ENCODE measurements around the gene TEPSIN. TPM values are rescaled to one million over a fixed set of nuclear protein-coding genes. Genes with fewer than 3 reads are reported as not detected.

Gene TEPSIN
- total RNA-seq, 4 donors from 2014 or later, result 15.5 to 32.9 (median 24.3) TPM

- H3K9me3 ChIP-seq, result no peaks in the 10 kb centered on the region
- in situ Hi-C loops (cut with MboI; ENCODE audit: low sequenced_read_pairs in 4 of 4) (loop anchor here in 1 of 4 donors (25.0 kb wide), 1 partner anchor 111 kb away; no protein-coding TSS in a partner anchor), intact Hi-C loops (cut with DNase I; ENCODE audit: low total_unique reads) (no loop called here)
- H3K36me3 ChIP-seq, result peaks cover 0 to 10% of the 10 kb centered on the region in 2 donors
- no peaks in the 10 kb centered on the region for H3K27me3 ChIP-seq
- DNase-seq, result no peak
- no peak for TF ChIP-seq POLR2A (IDR thresholded peaks at IDR 0.05)
- TF ChIP-seq, protein P1, sequence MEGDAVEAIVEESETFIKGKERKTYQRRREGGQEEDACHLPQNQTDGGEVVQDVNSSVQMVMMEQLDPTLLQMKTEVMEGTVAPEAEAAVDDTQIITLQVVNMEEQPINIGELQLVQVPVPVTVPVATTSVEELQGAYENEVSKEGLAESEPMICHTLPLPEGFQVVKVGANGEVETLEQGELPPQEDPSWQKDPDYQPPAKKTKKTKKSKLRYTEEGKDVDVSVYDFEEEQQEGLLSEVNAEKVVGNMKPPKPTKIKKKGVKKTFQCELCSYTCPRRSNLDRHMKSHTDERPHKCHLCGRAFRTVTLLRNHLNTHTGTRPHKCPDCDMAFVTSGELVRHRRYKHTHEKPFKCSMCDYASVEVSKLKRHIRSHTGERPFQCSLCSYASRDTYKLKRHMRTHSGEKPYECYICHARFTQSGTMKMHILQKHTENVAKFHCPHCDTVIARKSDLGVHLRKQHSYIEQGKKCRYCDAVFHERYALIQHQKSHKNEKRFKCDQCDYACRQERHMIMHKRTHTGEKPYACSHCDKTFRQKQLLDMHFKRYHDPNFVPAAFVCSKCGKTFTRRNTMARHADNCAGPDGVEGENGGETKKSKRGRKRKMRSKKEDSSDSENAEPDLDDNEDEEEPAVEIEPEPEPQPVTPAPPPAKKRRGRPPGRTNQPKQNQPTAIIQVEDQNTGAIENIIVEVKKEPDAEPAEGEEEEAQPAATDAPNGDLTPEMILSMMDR (IDR thresholded peaks at IDR 0.05 in 4 of 5, conservative IDR thresholded peaks at IDR 0.05 in 1 of 5), result no peak
- H3K27ac ChIP-seq, result no peak overlapping the region
- no peak for ATAC-seq
- peaks cover 0 to 4% of the 10 kb centered on the region in 2 donors for H3K4me1 ChIP-seq
- H3K4me3 ChIP-seq, result no peak overlapping the region
These were observed 9.8 kb upstream of the TEPSIN start for GRCh38 chr17:81248649-81249048.

- in situ Hi-C loops (cut with MboI; ENCODE audit: low sequenced_read_pairs in 4 of 4), result loop anchor here in 1 of 4 donors (25.0 kb wide), 1 partner anchor 110 kb away; no protein-coding TSS in a partner anchor
These were observed 8.6 kb upstream of the TEPSIN start for GRCh38 chr17:81247339-81247990.

GRCh38 chr17:81246679-81247338 is 8.0 kb upstream of the TEPSIN start:
- Histone ChIP-seq H3K27ac (no peak overlapping the region), H3K4me1 (no peaks in the 10 kb centered on the region), H3K9me3 (no peaks in the 10 kb centered on the region), H3K4me3 (no peak overlapping the region), H3K36me3 (peaks cover 0 to 10% of the 10 kb centered on the region in 2 donors), H3K27me3 (no peaks in the 10 kb centered on the region)
- ATAC-seq, result no peak
- in situ Hi-C loops (cut with MboI; ENCODE audit: low sequenced_read_pairs in 4 of 4) (loop anchor here in 1 of 4 donors (25.0 kb wide), 1 partner anchor 110 kb away; no protein-coding TSS in a partner anchor), intact Hi-C loops (cut with DNase I; ENCODE audit: low total_unique reads) (no loop called here)
- TF ChIP-seq, protein P1 (IDR thresholded peaks at IDR 0.05 in 4 of 5, conservative IDR thresholded peaks at IDR 0.05 in 1 of 5), result no peak
- no peak for TF ChIP-seq POLR2A (IDR thresholded peaks at IDR 0.05)
- no peak for DNase-seq

More at GRCh38 chr17:81247339-81247990, 8.6 kb upstream of the TEPSIN start:
- TF ChIP-seq, protein P1 (IDR thresholded peaks at IDR 0.05 in 4 of 5, conservative IDR thresholded peaks at IDR 0.05 in 1 of 5), result no peak
- TF ChIP-seq POLR2A (IDR thresholded peaks at IDR 0.05), result no peak
- H3K27me3 ChIP-seq, result no peaks in the 10 kb centered on the region
- no peak overlapping the region for H3K4me3 ChIP-seq
- intact Hi-C loops (cut with DNase I; ENCODE audit: low total_unique reads), result no loop called here
- no peaks in the 10 kb centered on the region for H3K4me1 ChIP-seq
- ATAC-seq (no peak), DNase-seq (no peak)
- peaks cover 0 to 10% of the 10 kb centered on the region in 2 donors for H3K36me3 ChIP-seq
- no peaks in the 10 kb centered on the region for H3K9me3 ChIP-seq
- no peak overlapping the region for H3K27ac ChIP-seq

DNA sequence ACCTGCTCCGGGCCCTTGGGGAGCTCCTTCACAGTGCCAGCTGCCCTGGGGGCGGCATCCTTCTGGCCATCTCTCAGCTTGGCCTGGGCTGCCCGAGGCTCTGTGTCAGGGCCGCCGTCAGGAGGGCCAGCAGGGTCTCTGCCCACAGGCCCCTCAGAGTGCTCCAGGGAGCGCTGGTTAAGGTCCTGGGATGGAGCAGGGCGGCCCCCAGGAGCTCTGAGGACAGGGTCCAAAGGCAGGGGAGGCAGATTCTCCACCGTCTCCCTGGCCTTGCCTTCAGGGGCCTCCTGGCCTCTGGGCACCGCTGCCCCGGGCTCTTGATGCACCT is 7.5 kb upstream of the TEPSIN start:
- ATAC-seq (no peak), DNase-seq (no peak)
- TF ChIP-seq POLR2A (IDR thresholded peaks at IDR 0.05), result no peak
- TF ChIP-seq, protein P1 (IDR thresholded peaks at IDR 0.05 in 4 of 5, conservative IDR thresholded peaks at IDR 0.05 in 1 of 5), result no peak
- no peak overlapping the region for H3K27ac ChIP-seq
- no peaks in the 10 kb centered on the region for H3K4me1 ChIP-seq
- no peak overlapping the region for H3K4me3 ChIP-seq
- no peaks in the 10 kb centered on the region for H3K9me3 ChIP-seq
- peaks cover 0 to 10% of the 10 kb centered on the region in 2 donors for H3K36me3 ChIP-seq
- H3K27me3 ChIP-seq, result no peaks in the 10 kb centered on the region
- in situ Hi-C loops (cut with MboI; ENCODE audit: low sequenced_read_pairs in 4 of 4), result loop anchor here in 1 of 4 donors (25.0 kb wide), 1 partner anchor 109 kb away; no protein-coding TSS in a partner anchor
- intact Hi-C loops (cut with DNase I; ENCODE audit: low total_unique reads), result no loop called here
